CD4-positive, alpha-beta memory T cell (primary cell): ENCODE data around the gene RPL5. TPM values are rescaled to one million over a fixed set of nuclear protein-coding genes. Genes with fewer than 3 reads are reported as not detected.

Experiments
- CTCF ChIA-PET: fragments of 350-600 bp; sonication (Branson Sonifier 250); formaldehyde crosslinking; loops from one replicate; lab custom pipeline; 2021; ENCODE audit warnings: inconsistent platforms; ENCODE audit not compliant: partially characterized antibody; lab: Charles Lee
- POLR2A ChIA-PET: fragments of 350-600 bp; sonication (Branson Sonifier 250); formaldehyde crosslinking; loops from one replicate; lab custom pipeline; 2021; ENCODE audit not compliant: partially characterized antibody; lab: Charles Lee
- DNase-seq, 5 donors: peaks; one replicate each; pipeline versions ENCODE4 v3.0.0 to v3.0.0-alpha.2; 2020 to 2022; ENCODE audit warnings: mixed read lengths in 1 of 5
- H3K27ac ChIP-seq: one replicate; pipeline ENCODE4 v1.7.0; 2013; ENCODE audit warnings: low read depth, low read length
- H3K27me3 ChIP-seq: 2 replicates; pipeline ENCODE4 v1.7.0; 2013; ENCODE audit warnings: mild to moderate bottlenecking, low read length, moderate library complexity; ENCODE audit not compliant: insufficient read depth
- H3K36me3 ChIP-seq: 2 replicates; pipeline ENCODE4 v1.7.0; 2013; ENCODE audit warnings: mild to moderate bottlenecking, low read length, moderate library complexity; ENCODE audit not compliant: insufficient read depth
- H3K4me1 ChIP-seq: 2 replicates; pipeline ENCODE4 v1.7.0; 2013; ENCODE audit warnings: mild to moderate bottlenecking, low read length, moderate library complexity; ENCODE audit not compliant: insufficient read depth
- H3K4me3 ChIP-seq, 2 donors: one replicate each; pipeline ENCODE4 v1.7.0; 2013; ENCODE audit warnings: low read length in 2 of 2, mild to moderate bottlenecking in 1 of 2
- H3K9me3 ChIP-seq, 2 donors: one replicate each; pipeline ENCODE4 v1.7.0; 2013; ENCODE audit warnings: low read length in 2 of 2, control low read depth in 1 of 2; ENCODE audit not compliant: control insufficient read depth in 1 of 2
- H3K27ac Mint-ChIP-seq, 7 donors: one replicate each; pipeline ENCODE4 v1.8.0; 2020 to 2021; ENCODE audit warnings: mixed read lengths in 7 of 7, mild to moderate bottlenecking in 6 of 7, inconsistent platforms in 3 of 7, moderate library complexity in 3 of 7
- H3K27me3 Mint-ChIP-seq, 2 donors: one replicate each; pipeline ENCODE4 v1.8.0; 2020 to 2021; ENCODE audit warnings: mixed read lengths in 2 of 2
- H3K36me3 Mint-ChIP-seq, 2 donors: one replicate each; pipeline ENCODE4 v1.8.0; 2020 to 2021; ENCODE audit warnings: mixed read lengths in 2 of 2, inconsistent platforms in 1 of 2, mild to moderate bottlenecking in 1 of 2
- H3K4me1 Mint-ChIP-seq, 4 donors: one replicate each; pipeline ENCODE4 v1.8.0; 2020 to 2021; ENCODE audit warnings: mixed read lengths in 4 of 4, mild to moderate bottlenecking in 1 of 4
- H3K4me3 Mint-ChIP-seq, 8 donors: one replicate each; pipeline ENCODE4 v1.8.0; 2020 to 2021; ENCODE audit warnings: mixed read lengths in 8 of 8, mild to moderate bottlenecking in 7 of 8, moderate library complexity in 6 of 8, inconsistent platforms in 3 of 8
- H3K9me3 Mint-ChIP-seq, 8 donors: one replicate each; pipeline ENCODE4 v1.8.0; 2020 to 2021; ENCODE audit warnings: mixed read lengths in 8 of 8, mild to moderate bottlenecking in 5 of 8, inconsistent platforms in 3 of 8, moderate library complexity in 1 of 8
- intact Hi-C: fragments of 100-400 bp; cut with micrococcal nuclease; formaldehyde crosslinking; loops from one replicate; pipeline ENCODE4 v1.15.1; 2023
- polyA plus RNA-seq, 2 donors: library from polyadenylated mRNA; unstranded; fragments of 300-500 nt; fragmentation: Illumina TruSeq; gene quantifications; one replicate each; pipeline ENCODE4 v1.2.3, GENCODE V29; 2021
- total RNA-seq, 2 experiments: library from RNA; stranded (reverse); gene quantifications; one replicate each; pipeline ENCODE4 v1.2.3, GENCODE V29; 2021

The RPL5 gene
- total and polyA plus RNA-seq, 4 experiments from 2014 or later, result 1,501 to 2,646 (median 1,758) TPM

DNA sequence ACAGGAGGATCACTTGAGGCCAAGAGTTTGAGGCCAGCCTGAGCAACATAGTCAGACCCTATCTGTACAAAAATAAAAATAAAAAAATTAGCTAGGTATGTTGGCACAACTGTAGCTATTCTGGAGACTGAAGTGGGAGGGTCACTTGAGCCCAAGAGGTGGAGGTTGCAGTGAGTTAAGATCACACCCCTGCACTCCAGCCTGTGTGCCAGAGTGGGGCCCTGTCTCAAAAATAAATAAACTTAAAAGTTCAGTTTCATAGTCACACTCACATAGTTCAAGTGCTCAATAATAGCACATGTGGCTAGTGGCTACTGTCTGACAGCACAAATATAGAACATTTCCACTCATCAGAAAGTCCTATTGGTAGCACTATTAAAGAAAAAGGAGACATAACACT, 41.8 kb upstream of the RPL5 start:
- H3K9me3 ChIP-seq, result no peaks in the 10 kb centered on the region
- H3K36me3 ChIP-seq, result no peaks in the 10 kb centered on the region
- ChIA-PET POLR2A (no interaction called here), CTCF (no interaction called here)
- intact Hi-C loops, result no loop called here
- H3K4me1 ChIP-seq, result peaks cover 5% of the 10 kb centered on the region
- H3K4me1 Mint-ChIP-seq, result peaks cover 5 to 13% (median 5%) of the 10 kb centered on the region in 4 donors
- H3K27me3 Mint-ChIP-seq, result peaks cover 17 to 24% of the 10 kb centered on the region in 2 donors
- DNase-seq, result no peak
- no peak overlapping the region for H3K4me3 Mint-ChIP-seq
- no peak overlapping the region for H3K27ac ChIP-seq
- H3K4me3 ChIP-seq, result no peak overlapping the region
- peaks cover 4% of the 10 kb centered on the region for H3K27me3 ChIP-seq
- H3K27ac Mint-ChIP-seq, result no peak overlapping the region
- no peaks in the 10 kb centered on the region for H3K9me3 Mint-ChIP-seq
- no peaks in the 10 kb centered on the region for H3K36me3 Mint-ChIP-seq

DNA sequence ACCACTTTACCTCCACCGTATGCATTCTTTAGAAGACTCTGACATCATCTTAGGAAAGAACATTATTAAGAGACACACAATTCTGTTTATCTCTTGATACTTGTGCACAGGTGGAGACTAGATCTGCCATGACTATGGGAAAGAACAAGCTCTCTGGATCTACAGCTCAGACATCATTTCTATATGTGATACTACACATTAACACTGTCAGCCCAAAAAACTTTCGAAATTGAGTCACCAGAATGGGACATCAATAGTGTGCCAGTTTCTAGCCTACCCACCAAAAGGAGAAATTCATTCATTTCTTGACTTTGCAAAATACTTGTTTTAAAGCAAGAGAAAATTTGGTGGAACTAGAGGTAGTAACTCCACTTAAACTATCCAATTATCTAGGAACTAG, 41.0 kb upstream of the RPL5 start:
- intact Hi-C loops, result no loop called here
- Histone ChIP-seq H3K27ac (no peak overlapping the region), H3K36me3 (no peaks in the 10 kb centered on the region), H3K27me3 (no peaks in the 10 kb centered on the region), H3K4me3 (no peak overlapping the region), H3K9me3 (no peaks in the 10 kb centered on the region), H3K4me1 (no peaks in the 10 kb centered on the region)
- peaks cover 15 to 20% of the 10 kb centered on the region in 2 donors for H3K27me3 Mint-ChIP-seq
- H3K9me3 Mint-ChIP-seq, result no peaks in the 10 kb centered on the region
- peaks cover 0 to 8% (median 2%) of the 10 kb centered on the region in 4 donors for H3K4me1 Mint-ChIP-seq
- POLR2A ChIA-PET, result no interaction called here
- no peak for DNase-seq
- no peaks in the 10 kb centered on the region for H3K36me3 Mint-ChIP-seq
- H3K4me3 Mint-ChIP-seq, result no peak overlapping the region
- H3K27ac Mint-ChIP-seq, result no peak overlapping the region
- CTCF ChIA-PET, result no interaction called here

DNA sequence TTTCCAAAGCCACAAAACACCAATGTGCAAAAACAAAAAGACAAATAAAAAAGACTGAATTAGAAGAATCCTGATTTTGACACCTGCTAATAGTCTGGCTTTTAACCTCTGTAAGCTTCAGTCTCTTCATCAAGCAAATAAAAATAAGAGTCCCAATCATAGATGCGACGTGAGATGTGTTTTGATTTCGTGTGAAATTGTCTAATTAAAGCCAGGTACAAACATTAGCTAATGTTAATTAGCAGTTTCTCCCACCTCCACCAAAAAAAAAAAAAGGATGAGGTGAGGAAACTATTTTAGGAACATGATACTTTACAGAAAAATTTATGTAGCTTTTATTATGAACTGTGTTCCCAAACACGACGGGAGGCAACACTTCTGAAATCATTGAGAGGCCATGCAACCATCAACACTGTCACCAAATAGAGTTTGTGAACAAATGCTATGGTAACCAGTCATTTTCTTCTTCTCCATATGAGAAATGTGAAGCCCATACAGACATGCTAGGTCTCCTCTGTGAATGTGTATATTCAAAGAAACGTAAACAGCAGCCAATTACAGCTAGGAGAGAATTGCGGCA, 40.3 kb upstream of the RPL5 start:
- Mint-ChIP-seq H3K4me1 (peaks cover 0 to 3% (median under 1%) of the 10 kb centered on the region in 4 donors), H3K36me3 (no peaks in the 10 kb centered on the region), H3K27ac (no peak overlapping the region), H3K9me3 (no peaks in the 10 kb centered on the region), H3K27me3 (peaks cover 14 to 17% of the 10 kb centered on the region in 2 donors), H3K4me3 (no peak overlapping the region)
- Histone ChIP-seq H3K9me3 (no peaks in the 10 kb centered on the region), H3K36me3 (no peaks in the 10 kb centered on the region), H3K27ac (no peak overlapping the region), H3K4me3 (no peak overlapping the region), H3K27me3 (no peaks in the 10 kb centered on the region), H3K4me1 (no peaks in the 10 kb centered on the region)
- POLR2A ChIA-PET, result no interaction called here
- CTCF ChIA-PET, result no interaction called here
- no peak for DNase-seq
- intact Hi-C loops, result no loop called here

DNA sequence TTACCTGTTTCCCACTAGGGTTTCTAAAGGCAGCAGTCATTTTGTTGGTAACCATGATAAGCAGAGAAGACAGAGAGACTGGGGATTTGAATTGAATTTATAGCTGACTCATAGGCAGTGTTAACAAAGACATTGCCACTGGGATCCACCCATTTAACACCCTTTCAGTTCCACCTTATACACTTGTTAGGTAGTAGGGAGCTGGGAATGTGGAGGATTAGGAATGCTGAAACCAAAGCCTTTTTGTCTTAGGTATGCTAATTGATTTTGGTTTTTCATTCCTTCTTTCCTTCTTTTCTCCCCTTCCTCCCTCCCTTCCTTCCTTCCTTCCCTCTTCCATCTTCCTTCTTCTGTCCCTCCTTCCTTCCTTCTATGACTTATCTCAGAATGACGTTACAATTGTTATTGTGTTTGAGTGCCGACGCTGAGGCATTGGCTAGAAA, 39.5 kb upstream of the RPL5 start:
- ChIA-PET CTCF (interaction anchor here (0.6 kb wide), 1 partner anchor 8 kb away, joined by 3 read pairs; no protein-coding TSS in a partner anchor), POLR2A (no interaction called here)
- no peak for DNase-seq

GRCh38 chr1:92795166-92795565, 36.7 kb upstream of the RPL5 start:
- no peak for DNase-seq
- Histone ChIP-seq H3K36me3 (no peaks in the 10 kb centered on the region), H3K27ac (no peak overlapping the region), H3K4me1 (no peaks in the 10 kb centered on the region), H3K27me3 (no peaks in the 10 kb centered on the region), H3K9me3 (no peaks in the 10 kb centered on the region), H3K4me3 (no peak overlapping the region)
- H3K4me3 Mint-ChIP-seq, result no peak overlapping the region
- no peak overlapping the region for H3K27ac Mint-ChIP-seq
- peaks cover 0 to 2% (median 0%) of the 10 kb centered on the region in 4 donors for H3K4me1 Mint-ChIP-seq
- ChIA-PET POLR2A (no interaction called here), CTCF (no interaction called here)
- H3K36me3 Mint-ChIP-seq, result no peaks in the 10 kb centered on the region
- peaks cover 7 to 11% of the 10 kb centered on the region in 2 donors for H3K27me3 Mint-ChIP-seq
- intact Hi-C loops, result no loop called here
- no peaks in the 10 kb centered on the region for H3K9me3 Mint-ChIP-seq

More for the DNA sequence above, 39.5 kb upstream of the RPL5 start:
- no peaks in the 10 kb centered on the region for H3K4me1 ChIP-seq
- H3K9me3 ChIP-seq, result no peaks in the 10 kb centered on the region
- H3K4me3 ChIP-seq, result no peak overlapping the region
- H3K27me3 Mint-ChIP-seq, result peaks cover 11 to 14% of the 10 kb centered on the region in 2 donors
- H3K9me3 Mint-ChIP-seq, result no peaks in the 10 kb centered on the region
- peaks cover 0 to 2% (median 0%) of the 10 kb centered on the region in 4 donors for H3K4me1 Mint-ChIP-seq
- no peaks in the 10 kb centered on the region for H3K36me3 ChIP-seq
- H3K27me3 ChIP-seq, result no peaks in the 10 kb centered on the region
- no peak overlapping the region for H3K27ac ChIP-seq
- H3K36me3 Mint-ChIP-seq, result no peaks in the 10 kb centered on the region
- no peak overlapping the region for H3K4me3 Mint-ChIP-seq
- intact Hi-C loops, result no loop called here
- H3K27ac Mint-ChIP-seq, result no peak overlapping the region

DNA sequence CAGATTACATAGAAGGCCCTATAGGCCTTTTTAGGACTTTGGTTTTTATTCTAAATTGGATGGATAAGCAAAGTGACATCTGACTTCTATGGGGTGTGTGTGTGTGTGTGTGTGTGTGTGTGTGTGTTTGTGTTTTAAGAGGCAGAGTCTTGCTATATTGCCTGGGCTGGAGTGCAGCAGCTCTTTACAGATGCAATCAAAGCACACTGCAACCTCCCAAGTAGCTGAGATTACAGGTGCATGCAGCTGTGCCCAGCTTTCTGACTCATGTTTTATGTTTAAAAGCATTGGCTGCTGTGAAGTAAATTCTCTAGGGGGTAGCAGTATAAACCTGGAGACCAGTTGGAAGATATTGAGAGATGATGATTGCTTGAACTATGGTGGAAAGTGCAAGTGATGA, 34.5 kb upstream of the RPL5 start:
- Mint-ChIP-seq H3K4me1 (no peaks in the 10 kb centered on the region), H3K9me3 (no peaks in the 10 kb centered on the region), H3K4me3 (no peak overlapping the region), H3K27ac (no peak overlapping the region), H3K27me3 (peaks cover 4 to 11% of the 10 kb centered on the region in 2 donors), H3K36me3 (no peaks in the 10 kb centered on the region)
- Histone ChIP-seq H3K27me3 (no peaks in the 10 kb centered on the region), H3K4me1 (no peaks in the 10 kb centered on the region), H3K4me3 (no peak overlapping the region), H3K9me3 (no peaks in the 10 kb centered on the region), H3K36me3 (no peaks in the 10 kb centered on the region), H3K27ac (no peak overlapping the region)
- intact Hi-C loops, result no loop called here
- no peak for DNase-seq
- POLR2A ChIA-PET, result no interaction called here
- CTCF ChIA-PET, result no interaction called here

DNA sequence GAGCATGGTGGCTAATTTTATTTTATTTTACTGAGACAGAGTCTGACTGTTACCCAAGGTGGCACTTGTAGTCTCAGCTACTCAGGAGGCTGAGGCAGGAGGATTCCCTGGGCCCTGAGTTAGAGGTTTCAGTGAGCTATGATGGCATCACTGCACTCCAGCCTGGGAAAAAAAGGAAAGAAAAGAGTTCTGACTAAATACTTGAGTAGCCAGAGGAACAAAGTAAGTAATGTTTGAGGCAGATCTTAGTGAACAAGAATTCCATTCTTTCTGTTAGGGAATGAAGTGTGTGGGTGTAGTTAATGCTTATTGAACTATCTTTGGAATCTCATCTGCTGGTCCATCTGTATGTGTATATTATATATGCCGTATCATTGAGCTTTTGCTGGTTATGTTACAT, 33.9 kb upstream of the RPL5 start:
- peaks cover 2 to 10% of the 10 kb centered on the region in 2 donors for H3K27me3 Mint-ChIP-seq
- H3K36me3 Mint-ChIP-seq, result no peaks in the 10 kb centered on the region
- ChIA-PET POLR2A (no interaction called here), CTCF (no interaction called here)
- Histone ChIP-seq H3K36me3 (no peaks in the 10 kb centered on the region), H3K27ac (no peak overlapping the region), H3K4me3 (no peak overlapping the region), H3K27me3 (no peaks in the 10 kb centered on the region), H3K4me1 (no peaks in the 10 kb centered on the region), H3K9me3 (no peaks in the 10 kb centered on the region)
- no peak for DNase-seq
- H3K9me3 Mint-ChIP-seq, result no peaks in the 10 kb centered on the region
- intact Hi-C loops, result no loop called here
- no peak overlapping the region for H3K4me3 Mint-ChIP-seq
- H3K27ac Mint-ChIP-seq, result no peak overlapping the region
- no peaks in the 10 kb centered on the region for H3K4me1 Mint-ChIP-seq
